T-helper 2 cell treated with Interferon-gamma antibody and Interleukin-4, amounts not matched to agents 100 ng/mL and 5 ng/mL, for 36 hours (primary cell): ENCODE data around the gene LOC101059915.
"Not testable (repeated sequence)": the region's sequence is repeated elsewhere in the genome, so short reads cannot be mapped to it uniquely, and the experiment has no call there.

Experiments used
- intact Hi-C: fragments of 100-400 bp; cut with micrococcal nuclease; formaldehyde crosslinking; loops from one replicate; pipeline ENCODE4 v1.15.1; 2023

The LOC101059915 gene

GRCh38 chrX:71671043-71671780, 3.9 kb downstream of the LOC101059915 start:
- intact Hi-C loops: no loop called here

- intact Hi-C loops: no loop called here
These were observed 4.6 kb downstream of the LOC101059915 start for GRCh38 chrX:71671938-71672337.

- intact Hi-C loops: not testable (repeated sequence)
These were observed 8.3 kb downstream of the LOC101059915 start for GRCh38 chrX:71675636-71676035.

GRCh38 chrX:71676068-71676795, 8.9 kb downstream of the LOC101059915 start:
- intact Hi-C loops: not testable (repeated sequence)

GRCh38 chrX:71677195-71677594, 9.8 kb downstream of the LOC101059915 start:
- intact Hi-C loops: not testable (repeated sequence)

- intact Hi-C loops: no loop called here
These were observed 12.3 kb downstream of the LOC101059915 start for GRCh38 chrX:71679575-71680207.

- intact Hi-C loops: not testable (repeated sequence)
These were observed 29.5 kb downstream of the LOC101059915 start for GRCh38 chrX:71696641-71697465.

- intact Hi-C loops: not testable (repeated sequence)
These were observed 30.3 kb downstream of the LOC101059915 start for GRCh38 chrX:71697466-71698298.

GRCh38 chrX:71698299-71699022, 31.1 kb downstream of the LOC101059915 start:
- intact Hi-C loops: not testable (repeated sequence)

- intact Hi-C loops: not testable (repeated sequence)
These were observed 31.6 kb downstream of the LOC101059915 start for GRCh38 chrX:71699023-71699344.

- intact Hi-C loops: not testable (repeated sequence)
These were observed 35.5 kb downstream of the LOC101059915 start for GRCh38 chrX:71702853-71703252.

- intact Hi-C loops: not testable (repeated sequence)
These were observed 46.7 kb downstream of the LOC101059915 start for GRCh38 chrX:71714064-71714463.

GRCh38 chrX:71715551-71715950, 48.2 kb downstream of the LOC101059915 start:
- intact Hi-C loops: not testable (repeated sequence)

- intact Hi-C loops: not testable (repeated sequence)
These were observed 49.0 kb downstream of the LOC101059915 start for GRCh38 chrX:71716323-71716722.

GRCh38 chrX:71718185-71718584, 50.8 kb downstream of the LOC101059915 start, which contains the start of gene CXorf49:
TSS of gene CXorf49 (minus strand) at chrX:71718285. CDS start at chrX:71718151, 134 bp downstream.
- intact Hi-C loops: not testable (repeated sequence)

- intact Hi-C loops: not testable (repeated sequence)
These were observed 51.8 kb downstream of the LOC101059915 start for GRCh38 chrX:71719195-71719594.

- intact Hi-C loops: not testable (repeated sequence)
These were observed 53.0 kb downstream of the LOC101059915 start for GRCh38 chrX:71720289-71720886.
